HL-60 (cell line): ENCODE data around the gene RFX1.

Source experiments
- DNase-seq, 2 experiments: peaks; one replicate each; pipeline ENCODE4 v3.0.0-alpha.2; 2010 to 2020; ENCODE audit warnings: low read depth in 1 of 2, low spot score in 1 of 2
- H3K27ac ChIP-seq: fragments of 250-450 bp; sonication (Bioruptor Pico); replicated peaks from 2 replicates; pipeline ENCODE4 v1.5.1; 2020; ENCODE audit warnings: mild to moderate bottlenecking, moderate library complexity
- H3K27me3 ChIP-seq: fragments of 250-450 bp; sonication (Bioruptor Pico); 2 replicates; pipeline ENCODE4 v1.5.1; 2021; ENCODE audit warnings: mild to moderate bottlenecking, moderate library complexity; ENCODE audit not compliant: insufficient read depth, poor library complexity, severe bottlenecking
- H3K4me3 ChIP-seq: replicated peaks from 2 replicates; pipeline ENCODE4 v1.5.1; 2011; ENCODE audit warnings: mild to moderate bottlenecking, control low read depth, low read length; ENCODE audit not compliant: insufficient read depth
- CTCF ChIP-seq: IDR thresholded peaks from one replicate; pipeline ENCODE4 v1.5.1; 2011; ENCODE audit warnings: low read length, control low read depth, inconsistent platforms; ENCODE audit not compliant: insufficient read depth
- GABPA ChIP-seq: IDR thresholded peaks from 2 replicates; pipeline ENCODE4 v1.6.1; 2012; ENCODE audit warnings: low read depth
- POLR2AphosphoS5 ChIP-seq: IDR thresholded peaks from 2 replicates; pipeline ENCODE4 v1.6.1; 2012; ENCODE audit warnings: low read depth
- REST ChIP-seq: IDR thresholded peaks from 2 replicates; pipeline ENCODE4 v1.6.1; 2012; ENCODE audit warnings: low read depth; ENCODE audit not compliant: insufficient replicate concordance
- SPI1 ChIP-seq: IDR thresholded peaks from 2 replicates; pipeline ENCODE4 v1.6.1; 2012; ENCODE audit warnings: low read depth, mild to moderate bottlenecking, borderline replicate concordance

RFX1 gene

GRCh38 chr19:13962699-13963602, 43.2 kb downstream of the RFX1 start:
- Histone ChIP-seq H3K27ac (no peak overlapping the region), H3K27me3 (no peaks in the 10 kb centered on the region), H3K4me3 (no peak overlapping the region)
- no peak for TF ChIP-seq REST
- TF ChIP-seq CTCF, result no peak
- TF ChIP-seq GABPA, result no peak
- no peak for TF ChIP-seq POLR2AphosphoS5
- TF ChIP-seq SPI1, result no peak
- no peak for DNase-seq

- no peak for DNase-seq
- H3K27me3 ChIP-seq, result no peaks in the 10 kb centered on the region
- H3K4me3 ChIP-seq, result no peak overlapping the region
- TF ChIP-seq SPI1, result no peak
- TF ChIP-seq REST, result no peak
- no peak for TF ChIP-seq CTCF
- no peak for TF ChIP-seq GABPA
- no peak for TF ChIP-seq POLR2AphosphoS5
- H3K27ac ChIP-seq, result no peak overlapping the region
These were observed 44.1 kb downstream of the RFX1 start for GRCh38 chr19:13961826-13962698.

- DNase-seq, result no peak
- H3K27me3 ChIP-seq, result no peaks in the 10 kb centered on the region
- TF ChIP-seq GABPA (no peak), REST (no peak), POLR2AphosphoS5 (peak; percentile 16; the same call in 1 of the 2 replicates)
- no peak overlapping the region for H3K4me3 ChIP-seq
- H3K27ac ChIP-seq, result no peak overlapping the region
These were observed 45.0 kb downstream of the RFX1 start for GRCh38 chr19:13960863-13961784.
